ENCODE measurements around the gene STAT5B.
"Not testable (repeated sequence)": the region's sequence is repeated elsewhere in the genome, so short reads cannot be mapped to it uniquely, and the experiment has no call there.

Gene STAT5B

GRCh38 chr17:42305543-42306384 lies 29.6 kb upstream of the STAT5B start:
- DNase-seq: no peak

GRCh38 chr17:42305031-42305330 lies 28.8 kb upstream of the STAT5B start:
- not testable (repeated sequence) for DNase-seq

- no peak for DNase-seq
Observed at GRCh38 chr17:42304187-42305030, 28.2 kb upstream of the STAT5B start.

GRCh38 chr17:42303694-42304093 lies 27.5 kb upstream of the STAT5B start:
- no peak for DNase-seq

GRCh38 chr17:42301022-42301421 lies 24.8 kb upstream of the STAT5B start:
- no peak for DNase-seq

- DNase-seq: not testable (repeated sequence)
Observed at GRCh38 chr17:42299913-42300312, 23.7 kb upstream of the STAT5B start.

- DNase-seq: not testable (repeated sequence)
Observed at GRCh38 chr17:42299361-42299760, 23.2 kb upstream of the STAT5B start.

GRCh38 chr17:42297775-42298174 lies 21.6 kb upstream of the STAT5B start:
- DNase-seq: not testable (repeated sequence)

- no peak for DNase-seq
Observed at GRCh38 chr17:42296012-42296411, 19.8 kb upstream of the STAT5B start.

- DNase-seq: no peak
Observed at GRCh38 chr17:42294469-42295398, 18.5 kb upstream of the STAT5B start.

GRCh38 chr17:42291129-42291528 lies 14.9 kb upstream of the STAT5B start:
- no peak for DNase-seq

- DNase-seq: no peak
Observed at GRCh38 chr17:42290577-42290976, 14.4 kb upstream of the STAT5B start.

GRCh38 chr17:42289611-42290181 lies 13.5 kb upstream of the STAT5B start:
- no peak for DNase-seq

GRCh38 chr17:42288803-42289610 lies 12.8 kb upstream of the STAT5B start:
- no peak for DNase-seq

GRCh38 chr17:42287977-42288802 lies 12.0 kb upstream of the STAT5B start, which contains the start of gene STAT5A:
Gene STAT5A, plus strand, starts transcription at chr17:42288498. Its CDS starts 914 bp downstream, at chr17:42289412.
- peak; percentile 68 for DNase-seq

GRCh38 chr17:42287305-42287976 lies 11.2 kb upstream of the STAT5B start:
- no peak for DNase-seq

GRCh38 chr17:42286411-42287221 lies 10.4 kb upstream of the STAT5B start:
- no peak for DNase-seq

- DNase-seq: no peak
Observed at GRCh38 chr17:42285346-42286050, 9.3 kb upstream of the STAT5B start.
